Fibroblast of pulmonary artery (primary cell): ENCODE data around the gene C2orf68.

Experiments
- DNase-seq: peaks from one replicate; pipeline ENCODE4 v3.0.0-alpha.2; 2010; ENCODE audit warnings: low read depth
- H3K4me3 ChIP-seq: replicated peaks from 2 replicates; pipeline ENCODE4 v1.5.1; 2011; ENCODE audit warnings: low read depth, mild to moderate bottlenecking, control low read depth, low read length, moderate library complexity
- TF ChIP-seq, protein P1 (sequence below): IDR thresholded peaks from 2 replicates; pipeline ENCODE4 v1.5.1; 2011; ENCODE audit warnings: mild to moderate bottlenecking, control low read depth, low read length, inconsistent platforms; ENCODE audit errors: missing control alignments

C2orf68 gene

GRCh38 chr2:85578243-85579180 lies 33.4 kb downstream of the C2orf68 start:
- no peak for DNase-seq

GRCh38 chr2:85577386-85578242 lies 34.3 kb downstream of the C2orf68 start, which contains the start of gene VAMP8:
Gene VAMP8, plus strand, starts transcription at chr2:85577586. Its CDS starts 61 bp downstream, at chr2:85577647.
- TF ChIP-seq, protein P1, sequence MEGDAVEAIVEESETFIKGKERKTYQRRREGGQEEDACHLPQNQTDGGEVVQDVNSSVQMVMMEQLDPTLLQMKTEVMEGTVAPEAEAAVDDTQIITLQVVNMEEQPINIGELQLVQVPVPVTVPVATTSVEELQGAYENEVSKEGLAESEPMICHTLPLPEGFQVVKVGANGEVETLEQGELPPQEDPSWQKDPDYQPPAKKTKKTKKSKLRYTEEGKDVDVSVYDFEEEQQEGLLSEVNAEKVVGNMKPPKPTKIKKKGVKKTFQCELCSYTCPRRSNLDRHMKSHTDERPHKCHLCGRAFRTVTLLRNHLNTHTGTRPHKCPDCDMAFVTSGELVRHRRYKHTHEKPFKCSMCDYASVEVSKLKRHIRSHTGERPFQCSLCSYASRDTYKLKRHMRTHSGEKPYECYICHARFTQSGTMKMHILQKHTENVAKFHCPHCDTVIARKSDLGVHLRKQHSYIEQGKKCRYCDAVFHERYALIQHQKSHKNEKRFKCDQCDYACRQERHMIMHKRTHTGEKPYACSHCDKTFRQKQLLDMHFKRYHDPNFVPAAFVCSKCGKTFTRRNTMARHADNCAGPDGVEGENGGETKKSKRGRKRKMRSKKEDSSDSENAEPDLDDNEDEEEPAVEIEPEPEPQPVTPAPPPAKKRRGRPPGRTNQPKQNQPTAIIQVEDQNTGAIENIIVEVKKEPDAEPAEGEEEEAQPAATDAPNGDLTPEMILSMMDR, result no peak

More at GRCh38 chr2:85578243-85579180, 33.4 kb downstream of the C2orf68 start:
- no peak overlapping the region for H3K4me3 ChIP-seq
- TF ChIP-seq, protein P1, result no peak

DNA sequence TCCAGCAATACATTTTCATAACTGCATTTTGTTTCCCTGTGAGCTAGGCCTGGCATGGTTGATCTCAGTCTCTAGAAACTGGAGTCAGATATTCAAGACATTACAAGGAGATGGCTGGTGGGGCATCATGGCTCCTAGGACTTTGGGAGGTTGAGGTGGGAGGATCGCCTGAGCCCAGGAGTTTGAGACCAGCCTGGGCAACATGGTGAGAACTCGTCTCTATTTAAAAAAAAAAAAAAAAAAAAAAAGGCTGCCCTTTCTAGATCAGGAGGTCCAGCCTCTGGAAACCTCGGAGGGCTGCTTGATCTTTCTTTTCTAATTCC lies 34.8 kb downstream of the C2orf68 start:
- TF ChIP-seq, protein P1, result no peak
- no peak for DNase-seq
- H3K4me3 ChIP-seq, result no peak overlapping the region

More at GRCh38 chr2:85577386-85578242, 34.3 kb downstream of the C2orf68 start, which contains the start of gene VAMP8:
- no peak for DNase-seq
- no peak within 1 kb of the TSS for H3K4me3 ChIP-seq

DNA sequence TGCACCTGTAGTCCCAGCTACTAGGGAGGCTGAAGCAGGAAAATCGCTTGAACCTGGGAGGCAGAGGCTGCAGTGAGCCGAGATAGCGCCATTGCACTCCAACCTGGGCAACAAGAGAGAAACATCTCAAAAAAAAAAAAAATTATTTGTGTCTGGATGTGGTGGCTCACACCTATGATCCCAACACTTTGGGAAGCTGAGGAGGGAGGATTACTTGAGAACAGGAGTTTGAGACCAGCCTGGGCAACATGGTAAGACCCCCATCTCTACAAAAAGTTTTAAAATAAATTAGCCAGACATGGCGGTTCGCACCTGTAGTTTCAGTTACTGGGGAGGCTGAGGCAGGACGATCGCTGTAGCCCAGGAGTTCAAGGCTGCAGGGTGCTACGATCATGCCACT lies 36.1 kb downstream of the C2orf68 start:
- DNase-seq, result no peak
- TF ChIP-seq, protein P1, result no peak

GRCh38 chr2:85566265-85566664 lies 45.6 kb downstream of the C2orf68 start:
- no peak for DNase-seq

More for the DNA sequence above, 36.1 kb downstream of the C2orf68 start:
- H3K4me3 ChIP-seq, result no peak overlapping the region

GRCh38 chr2:85564144-85564563 lies 47.7 kb downstream of the C2orf68 start:
- H3K4me3 ChIP-seq, result no peak overlapping the region
- TF ChIP-seq, protein P1, result no peak
- DNase-seq, result no peak

More at GRCh38 chr2:85566265-85566664, 45.6 kb downstream of the C2orf68 start:
- TF ChIP-seq, protein P1, result no peak
- H3K4me3 ChIP-seq, result no peak overlapping the region
